GM19455 (cell line): Measurements from ENCODE around the gene PHF8.

ENCODE experiments used
- ATAC-seq: cut with Tn5 transposase; IDR thresholded peaks from one replicate; pipeline ENCODE4 v1.9.1; 2021; ENCODE audit not compliant: unreplicated experiment

Gene PHF8

DNA sequence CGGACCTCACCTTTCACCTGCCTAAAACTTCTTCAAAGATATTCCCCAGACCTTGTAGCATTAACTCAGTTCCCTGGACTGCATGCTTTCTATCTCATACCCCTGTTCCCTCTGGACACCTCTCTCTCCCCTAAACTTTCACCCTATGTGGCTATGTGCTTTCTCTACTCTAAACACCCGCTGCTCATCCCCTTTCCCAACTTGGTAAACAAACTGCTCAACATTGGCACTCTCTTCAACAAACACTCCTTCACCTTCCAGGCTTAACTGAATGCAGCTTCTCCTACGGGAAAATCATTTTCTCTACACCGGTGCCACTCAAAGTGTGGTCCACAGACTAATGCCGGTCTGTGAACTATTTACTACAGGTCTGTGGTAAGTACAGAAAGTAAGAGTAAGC lies 19.9 kb downstream of the PHF8 start:
- ATAC-seq: no peak

DNA sequence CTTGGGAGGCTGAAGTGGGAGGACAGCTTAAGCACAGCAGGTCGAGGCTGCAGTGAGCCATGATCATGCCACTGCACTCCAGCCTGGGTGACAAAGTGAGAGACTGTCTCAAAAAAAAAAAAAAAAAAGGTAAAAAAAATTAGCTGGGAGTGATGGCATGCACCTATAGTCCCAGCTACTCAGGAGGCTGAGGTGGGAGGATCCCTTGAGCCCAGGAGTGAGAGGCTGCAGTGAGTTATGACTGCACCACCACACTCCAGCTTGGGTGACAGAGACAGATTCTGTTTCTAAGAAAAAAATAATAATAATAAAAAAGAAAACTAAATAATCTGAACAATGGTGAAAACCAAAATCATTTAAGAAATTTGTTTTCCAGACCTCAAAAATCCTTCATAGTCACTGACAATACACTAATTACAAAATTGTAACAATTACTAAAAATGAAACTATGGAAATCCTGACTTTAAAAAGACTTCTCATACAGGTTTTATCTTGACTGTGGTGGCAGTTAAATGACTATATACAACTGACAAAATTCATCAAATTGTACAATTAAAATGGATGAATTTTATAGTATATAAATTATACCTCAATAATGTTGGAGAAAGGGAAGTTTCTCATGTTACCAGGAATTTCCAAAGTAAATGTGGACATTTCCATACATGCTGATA lies 31.3 kb downstream of the PHF8 start:
- no peak for ATAC-seq

DNA sequence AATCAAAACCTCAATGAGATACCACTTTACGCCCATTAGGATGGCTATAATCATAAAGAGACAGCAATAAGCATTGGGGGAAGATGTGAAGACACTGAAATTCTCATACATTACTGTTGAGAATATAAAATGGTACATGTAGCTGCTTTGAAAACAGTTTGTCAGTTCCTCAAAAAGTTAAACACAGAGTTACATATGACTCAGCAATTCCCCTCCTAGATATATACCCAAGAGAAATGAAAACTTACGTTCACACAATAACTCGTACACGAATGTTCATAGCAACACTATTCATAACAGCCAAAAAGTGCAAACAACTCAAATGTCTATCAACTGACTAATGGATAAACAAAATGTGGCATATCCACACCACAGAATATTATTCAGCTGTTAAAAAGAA lies 36.6 kb downstream of the PHF8 start:
- no peak for ATAC-seq

DNA sequence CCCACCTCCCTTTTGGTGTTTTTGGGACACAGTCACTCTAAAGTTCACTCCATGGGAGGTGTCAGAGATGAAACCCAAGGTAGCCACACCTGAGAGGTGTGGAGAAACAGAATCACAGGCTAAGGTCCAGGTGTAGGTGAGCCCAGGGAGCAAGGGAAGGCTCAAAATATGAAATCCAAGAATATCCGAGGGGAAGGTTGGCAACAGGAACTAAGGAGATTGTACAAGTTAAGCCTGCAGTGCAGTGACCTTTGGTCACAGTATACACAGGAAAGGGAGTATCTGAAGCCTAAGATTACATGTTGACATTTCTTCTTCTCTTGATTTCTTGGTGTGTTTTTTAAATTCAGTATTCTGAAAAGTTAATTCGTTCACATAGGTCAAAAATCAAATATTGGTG lies 46.5 kb downstream of the PHF8 start:
- ATAC-seq: no peak

DNA sequence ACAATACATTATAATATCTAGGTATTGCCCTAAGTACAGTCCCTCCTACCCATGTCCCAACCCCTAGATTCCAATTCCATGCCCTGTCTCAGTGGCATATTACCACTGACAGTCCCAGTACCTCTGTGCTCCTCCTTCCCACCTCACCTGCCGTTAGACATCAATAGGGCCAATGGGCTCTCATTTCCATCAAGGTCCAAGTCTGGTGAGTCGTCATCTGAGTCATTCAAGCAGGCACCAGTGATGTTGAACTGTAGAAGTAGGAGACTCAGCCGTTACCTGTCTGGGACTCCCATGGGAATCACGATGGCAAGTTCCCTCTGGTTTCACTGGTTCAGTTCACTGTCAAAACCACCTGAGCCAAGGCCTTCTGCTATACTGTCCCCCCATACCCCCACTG lies 51.7 kb downstream of the PHF8 start:
- no peak for ATAC-seq

DNA sequence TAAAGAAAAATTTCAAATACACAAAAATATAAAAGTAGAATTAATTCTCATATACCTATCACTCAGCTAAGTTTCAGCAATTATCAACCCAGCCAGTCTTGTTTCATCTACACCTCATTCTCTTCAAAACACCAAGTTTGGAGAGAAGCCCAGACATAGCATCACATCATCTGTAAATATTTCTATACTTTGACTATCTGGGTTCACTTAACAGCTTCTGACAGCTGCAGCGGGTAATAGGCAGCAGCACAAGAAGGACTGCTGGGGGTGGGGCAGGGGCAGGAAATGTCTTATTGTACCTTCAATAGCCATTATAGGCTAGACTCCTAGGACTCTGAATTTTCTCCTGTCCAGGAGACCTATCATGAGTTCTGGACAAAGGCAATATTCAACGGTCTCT lies 54.1 kb downstream of the PHF8 start:
- ATAC-seq: no peak

DNA sequence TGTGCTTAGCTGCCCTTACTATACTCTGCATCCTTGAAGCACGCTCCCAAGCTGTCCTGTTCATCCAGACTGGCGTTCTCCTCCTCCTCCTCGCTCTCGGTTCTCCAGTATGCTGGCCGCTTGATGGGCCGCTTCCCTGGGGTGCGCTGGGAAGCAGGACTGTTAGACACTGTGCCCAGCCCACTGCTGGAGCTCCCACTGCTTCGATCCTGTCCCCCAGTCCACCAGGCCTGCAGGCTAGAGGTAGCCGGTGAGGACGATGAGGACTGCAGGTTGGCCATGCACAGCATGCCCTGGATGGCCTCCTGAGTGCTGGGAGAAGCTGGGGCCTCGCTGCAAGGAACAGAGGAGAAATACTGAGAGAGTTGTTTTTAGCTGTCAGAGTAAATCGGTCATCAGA lies 59.4 kb downstream of the PHF8 start:
- ATAC-seq: no peak

DNA sequence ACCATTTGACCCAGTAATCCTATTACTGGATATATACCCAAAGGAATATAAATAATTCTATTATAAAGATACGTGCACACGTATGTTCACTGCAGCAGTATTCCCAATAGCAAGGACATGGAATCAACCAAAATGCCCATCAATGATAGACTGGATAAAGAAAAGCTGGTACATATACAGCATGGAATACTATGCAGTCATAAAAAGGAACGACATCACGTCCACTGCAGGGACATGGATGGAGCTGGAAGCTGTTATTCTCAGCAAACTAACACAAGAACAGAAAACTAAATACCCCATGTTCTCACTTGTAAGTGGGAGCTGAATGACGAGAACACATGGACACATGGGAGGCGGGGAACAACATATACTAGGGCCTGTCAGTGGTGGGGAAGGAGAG lies 69.7 kb downstream of the PHF8 start:
- no peak for ATAC-seq

DNA sequence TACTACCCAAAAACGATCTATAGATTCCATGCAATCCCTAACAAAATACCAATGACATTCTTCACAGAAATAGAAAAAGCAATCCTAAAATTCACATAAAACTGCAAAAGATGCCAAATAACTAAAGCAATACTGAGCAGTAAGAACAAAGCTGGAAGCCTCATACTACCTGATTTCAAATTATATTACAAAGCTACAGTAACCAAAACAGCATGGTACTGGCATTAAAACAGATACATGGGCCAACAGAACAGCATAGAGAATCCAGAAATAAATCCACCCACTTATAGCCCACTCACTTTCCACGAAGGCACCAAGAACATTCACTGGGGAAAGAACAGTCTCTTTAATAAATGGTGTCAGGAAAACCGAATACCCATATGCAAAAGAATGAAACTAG lies 74.7 kb downstream of the PHF8 start:
- ATAC-seq: no peak

DNA sequence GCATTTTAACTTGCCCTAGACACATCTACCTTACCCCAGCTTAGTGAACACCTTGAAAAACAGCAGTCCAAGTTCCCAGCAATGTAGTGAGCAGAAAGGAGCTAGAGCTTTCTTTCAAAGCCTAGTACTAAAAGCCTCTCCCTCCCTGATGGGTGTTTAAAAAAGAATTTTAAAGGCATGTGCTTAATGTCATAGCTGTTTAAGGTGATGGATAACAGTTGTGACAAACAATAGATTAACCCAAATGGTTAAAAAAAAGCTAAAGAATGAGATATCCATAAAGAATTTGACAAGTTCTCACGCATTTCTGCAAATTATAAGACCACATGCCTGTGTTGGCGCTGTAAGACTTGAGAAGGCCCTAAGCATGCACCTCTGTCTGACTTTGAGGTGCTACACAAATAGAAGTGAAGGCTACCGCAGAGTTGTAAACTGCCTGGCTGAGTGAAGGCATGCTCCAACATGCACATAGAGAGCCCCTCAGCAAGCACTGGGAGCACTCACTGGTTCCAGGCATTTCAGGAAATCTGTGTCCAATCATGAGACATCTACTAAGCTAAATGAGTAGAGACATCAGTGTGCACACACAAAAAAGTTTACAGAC lies 94.0 kb downstream of the PHF8 start:
- ATAC-seq: no peak

DNA sequence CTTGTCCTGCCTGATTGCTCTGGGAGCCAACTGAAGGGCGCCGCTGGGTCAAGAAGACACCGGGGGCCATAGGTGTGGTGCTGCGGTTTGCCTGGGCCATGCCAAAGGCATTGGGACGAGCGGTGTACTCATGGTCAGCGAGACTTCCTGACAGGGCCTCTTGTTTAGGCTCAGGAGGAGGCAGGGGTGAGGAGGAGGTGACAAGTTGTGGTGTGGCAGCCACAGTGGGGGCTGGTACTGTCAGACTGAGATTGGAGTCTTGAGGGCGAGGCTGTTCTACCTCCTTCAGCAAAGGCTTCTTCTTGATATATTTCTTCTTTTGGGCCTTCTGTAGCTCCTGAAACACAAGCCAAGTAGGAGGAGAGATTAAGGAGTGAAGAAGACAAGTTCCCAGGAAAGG lies 104.1 kb downstream of the PHF8 start:
- no peak for ATAC-seq

DNA sequence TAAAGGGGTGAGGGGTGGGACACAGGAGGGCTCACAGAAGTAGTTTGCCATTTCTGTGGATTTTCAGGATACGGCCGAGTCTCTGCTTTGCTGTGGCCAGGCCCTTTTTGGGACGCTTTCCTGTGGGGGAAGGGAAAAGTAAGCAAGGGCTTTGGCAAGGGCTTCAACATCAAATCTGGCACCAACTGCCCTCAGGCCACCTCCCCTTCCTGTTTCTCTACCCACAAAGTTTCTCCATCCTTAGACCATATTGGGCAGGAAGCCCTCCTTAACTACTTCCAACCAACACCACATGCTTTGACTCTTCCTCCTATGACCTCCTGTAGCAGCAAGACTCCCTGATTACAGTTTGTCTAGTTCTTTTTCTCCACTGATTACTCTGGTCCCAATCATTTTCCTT lies 105.1 kb downstream of the PHF8 start:
- ATAC-seq: no peak

DNA sequence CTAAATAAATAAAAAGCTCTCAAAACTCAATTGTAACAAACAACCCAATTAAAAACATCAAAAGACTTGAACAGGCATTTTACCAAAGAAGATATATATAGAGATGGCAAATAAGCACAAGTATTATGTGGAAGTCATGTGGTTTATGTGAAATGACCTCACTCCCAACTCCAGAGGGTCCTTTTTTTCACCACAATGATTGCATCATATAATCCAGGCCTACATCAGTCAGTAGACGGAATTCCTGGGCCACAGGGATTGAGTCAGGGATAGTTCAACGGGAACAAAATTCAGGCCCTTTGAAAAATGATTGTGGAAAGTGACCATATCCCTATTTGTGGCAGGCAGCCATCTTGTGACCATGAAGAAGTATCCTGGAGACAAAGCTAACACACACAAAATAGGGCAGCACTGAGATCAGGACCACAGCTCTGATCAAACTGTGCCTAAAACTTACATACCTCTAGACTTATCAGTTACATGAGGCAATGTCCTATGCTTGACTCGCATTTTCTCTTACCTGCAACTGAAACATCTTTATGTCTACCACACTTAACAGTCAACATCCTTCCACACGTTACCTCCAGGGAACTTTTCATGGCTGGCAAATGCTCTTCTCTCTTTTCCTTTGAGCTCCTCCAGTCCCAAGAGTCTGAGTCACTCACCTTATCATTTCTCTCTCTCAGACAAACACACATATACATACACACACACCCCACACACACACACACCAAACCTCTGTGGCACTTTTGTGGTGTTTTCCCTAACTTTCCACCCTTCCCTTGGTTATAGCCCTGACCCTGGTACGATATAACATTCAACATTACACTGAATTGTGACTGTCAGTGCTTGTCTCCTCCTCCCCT lies 113.5 kb downstream of the PHF8 start:
- ATAC-seq: no peak

DNA sequence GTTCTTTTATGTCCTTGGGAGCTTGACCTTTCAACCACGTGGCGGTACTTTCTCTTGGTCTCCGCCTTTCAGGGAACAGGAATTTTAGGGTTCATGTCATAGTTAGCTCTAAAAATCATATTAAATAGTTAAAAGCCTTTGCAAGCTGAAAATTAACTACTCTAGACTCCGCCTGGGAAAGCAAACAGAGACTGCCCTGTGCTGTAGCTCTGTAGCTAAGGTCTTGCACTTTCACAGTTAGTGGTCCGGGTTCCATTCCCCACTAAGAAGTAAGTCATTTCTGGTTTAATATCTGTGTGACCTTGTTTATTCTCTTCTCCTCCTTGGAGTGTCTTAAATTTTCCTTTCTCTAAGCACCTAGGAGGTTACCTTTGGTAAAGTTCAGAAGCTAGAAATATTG lies 118.2 kb downstream of the PHF8 start:
- ATAC-seq: no peak

DNA sequence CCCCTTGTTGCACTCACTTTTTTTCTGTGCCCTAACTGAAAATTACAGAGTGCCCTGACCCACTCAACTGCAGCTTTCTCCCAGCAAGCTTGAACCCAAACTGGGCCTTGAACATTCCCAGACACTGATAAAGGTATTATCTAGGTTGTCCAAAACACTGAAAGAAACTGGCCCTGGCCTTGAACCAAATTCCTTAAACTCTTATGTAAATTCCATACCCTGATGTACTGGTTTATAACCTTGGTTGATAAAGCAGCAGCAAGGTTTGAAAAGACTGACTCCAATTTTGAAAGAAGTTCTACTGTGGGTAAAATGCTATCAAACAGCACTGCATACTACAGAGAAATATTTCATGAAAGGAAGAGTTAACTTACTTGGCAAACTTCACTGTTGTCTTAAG lies 125.6 kb downstream of the PHF8 start:
- no peak for ATAC-seq

DNA sequence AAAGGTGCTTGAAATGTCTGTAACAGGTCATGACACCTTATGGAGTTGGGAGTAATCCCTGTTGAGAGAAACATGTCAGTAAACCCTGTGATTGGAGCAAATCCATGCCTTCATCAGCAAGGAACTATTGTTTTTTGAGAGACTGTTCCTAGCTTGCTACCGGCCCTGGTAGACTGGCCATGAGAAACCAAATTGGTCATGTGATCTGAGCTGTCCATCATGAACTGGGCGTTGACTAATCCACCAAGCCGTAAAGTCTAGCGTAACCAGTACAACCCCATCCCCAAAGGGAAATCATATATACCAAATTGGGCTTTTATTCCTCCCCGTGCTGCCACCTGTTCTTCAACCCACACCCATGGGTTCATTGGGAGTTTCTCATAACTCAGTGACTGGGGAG lies 143.7 kb downstream of the PHF8 start:
- no peak for ATAC-seq

DNA sequence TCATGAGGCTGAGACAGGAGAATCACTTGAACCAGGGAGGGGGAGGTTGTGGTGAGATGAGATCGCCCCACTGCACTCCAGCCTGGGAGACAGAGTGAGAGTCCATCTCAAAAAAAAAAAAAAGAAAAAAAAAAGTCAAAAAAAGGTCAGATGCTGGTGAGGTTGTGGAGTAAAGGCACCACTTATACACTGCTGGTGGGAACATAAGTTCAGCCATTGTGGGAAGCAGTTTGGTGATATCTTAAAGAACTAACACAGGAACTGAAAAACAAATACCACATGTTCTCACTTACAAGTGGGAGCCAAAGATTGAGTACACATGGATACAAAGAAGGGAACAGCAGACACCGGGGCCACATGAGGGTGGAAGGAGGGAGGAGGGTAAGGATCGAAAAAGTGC lies 149.0 kb downstream of the PHF8 start:
- no peak for ATAC-seq
